Osteoblast (primary cell): Measurements from ENCODE around the gene ACBD7. TPM values are rescaled to one million over a fixed set of nuclear protein-coding genes. Genes with fewer than 3 reads are reported as not detected.

Experiments used
- DNase-seq: peaks from one replicate; pipeline ENCODE4 v3.0.0; 2011; ENCODE audit warnings: low spot score, mixed read lengths; ENCODE audit not compliant: insufficient read length; ENCODE audit errors: missing footprints
- H2AFZ ChIP-seq: 2 replicates; pipeline ENCODE4 v1.6.0; 2011; ENCODE audit warnings: mild to moderate bottlenecking, low read length
- H3K27ac ChIP-seq: 2 replicates; pipeline ENCODE4 v1.5.1; 2011; ENCODE audit warnings: mild to moderate bottlenecking, low read depth, low read length, moderate library complexity
- H3K27me3 ChIP-seq: 2 replicates; pipeline ENCODE4 v1.6.0; 2012; ENCODE audit warnings: mild to moderate bottlenecking, control low read depth, inconsistent platforms, low read length, moderate library complexity; ENCODE audit not compliant: insufficient read depth
- H3K36me3 ChIP-seq: 2 replicates; pipeline ENCODE4 v1.5.1; 2011; ENCODE audit warnings: mild to moderate bottlenecking, low read length, control low read depth, moderate library complexity; ENCODE audit not compliant: insufficient read depth
- H3K4me1 ChIP-seq: 2 replicates; pipeline ENCODE4 v1.5.1; 2011; ENCODE audit warnings: mild to moderate bottlenecking, low read length, control low read depth, moderate library complexity; ENCODE audit not compliant: insufficient read depth
- H3K4me2 ChIP-seq: 2 replicates; pipeline ENCODE4 v1.6.0; 2011; ENCODE audit warnings: mild to moderate bottlenecking, low read length; ENCODE audit not compliant: insufficient read depth
- H3K4me3 ChIP-seq: fragments of 200-600 bp; sonication (generic); 3 replicates; pipeline ENCODE4 v1.5.1; 2012; ENCODE audit warnings: mild to moderate bottlenecking, low read length, inconsistent platforms; ENCODE audit not compliant: insufficient read depth
- H3K79me2 ChIP-seq: 2 replicates; pipeline ENCODE4 v1.6.0; 2012; ENCODE audit warnings: mild to moderate bottlenecking, low read length, control low read depth, inconsistent platforms; ENCODE audit not compliant: insufficient read depth
- H3K9me3 ChIP-seq: 2 replicates; pipeline ENCODE4 v1.5.1; 2011; ENCODE audit warnings: low read depth, low read length, control low read depth
- H4K20me1 ChIP-seq: 2 replicates; pipeline ENCODE4 v1.6.0; 2012; ENCODE audit warnings: mild to moderate bottlenecking, low read length, control low read depth; ENCODE audit not compliant: insufficient read depth
- total RNA-seq: library from RNA; depleted of rRNA; stranded (reverse); fragments of >200 nt; gene quantifications from 2 replicates; pipeline ENCODE4 v1.2.3, GENCODE V29; 2012
- TF ChIP-seq, protein P1 (sequence below): IDR thresholded peaks from 2 replicates; pipeline ENCODE4 v1.5.1; 2011; ENCODE audit warnings: mild to moderate bottlenecking, low read depth, low read length, moderate library complexity; ENCODE audit errors: extremely low read depth

The ACBD7 gene
- total RNA-seq, 1 donor, result 0.72 TPM

DNA sequence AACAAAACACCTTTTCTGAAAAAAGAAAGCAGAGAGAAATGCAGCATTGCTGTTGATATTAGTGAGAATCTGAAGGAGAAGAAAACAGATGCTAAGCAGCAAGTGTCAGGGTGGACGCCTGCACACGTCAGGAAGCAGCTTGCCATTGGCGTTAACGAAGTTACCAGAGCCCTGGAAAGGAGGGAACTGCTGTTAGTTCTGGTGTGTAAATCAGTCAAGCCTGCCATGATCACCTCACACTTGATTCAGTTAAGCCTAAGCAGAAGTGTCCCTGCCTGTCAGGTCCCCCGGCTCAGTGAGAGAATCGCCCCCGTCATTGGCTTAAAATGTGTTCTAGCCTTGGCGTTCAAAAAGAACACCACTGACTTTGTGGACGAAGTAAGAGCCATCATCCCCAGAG, 14.9 kb upstream of the ACBD7 start:
- TF ChIP-seq, protein P1, sequence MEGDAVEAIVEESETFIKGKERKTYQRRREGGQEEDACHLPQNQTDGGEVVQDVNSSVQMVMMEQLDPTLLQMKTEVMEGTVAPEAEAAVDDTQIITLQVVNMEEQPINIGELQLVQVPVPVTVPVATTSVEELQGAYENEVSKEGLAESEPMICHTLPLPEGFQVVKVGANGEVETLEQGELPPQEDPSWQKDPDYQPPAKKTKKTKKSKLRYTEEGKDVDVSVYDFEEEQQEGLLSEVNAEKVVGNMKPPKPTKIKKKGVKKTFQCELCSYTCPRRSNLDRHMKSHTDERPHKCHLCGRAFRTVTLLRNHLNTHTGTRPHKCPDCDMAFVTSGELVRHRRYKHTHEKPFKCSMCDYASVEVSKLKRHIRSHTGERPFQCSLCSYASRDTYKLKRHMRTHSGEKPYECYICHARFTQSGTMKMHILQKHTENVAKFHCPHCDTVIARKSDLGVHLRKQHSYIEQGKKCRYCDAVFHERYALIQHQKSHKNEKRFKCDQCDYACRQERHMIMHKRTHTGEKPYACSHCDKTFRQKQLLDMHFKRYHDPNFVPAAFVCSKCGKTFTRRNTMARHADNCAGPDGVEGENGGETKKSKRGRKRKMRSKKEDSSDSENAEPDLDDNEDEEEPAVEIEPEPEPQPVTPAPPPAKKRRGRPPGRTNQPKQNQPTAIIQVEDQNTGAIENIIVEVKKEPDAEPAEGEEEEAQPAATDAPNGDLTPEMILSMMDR, result no peak
- peaks cover 54% of the 10 kb centered on the region for H3K36me3 ChIP-seq
- peaks cover 12% of the 10 kb centered on the region for H4K20me1 ChIP-seq
- H3K27me3 ChIP-seq, result no peaks in the 10 kb centered on the region
- H3K4me2 ChIP-seq, result no peak overlapping the region
- peaks cover 52% of the 10 kb centered on the region for H3K79me2 ChIP-seq
- H3K4me3 ChIP-seq, result no peak overlapping the region
- H3K4me1 ChIP-seq, result peaks cover 6% of the 10 kb centered on the region
- no peak overlapping the region for H2AFZ ChIP-seq
- no peak overlapping the region for H3K27ac ChIP-seq
- H3K9me3 ChIP-seq, result no peaks in the 10 kb centered on the region
- no peak for DNase-seq

DNA sequence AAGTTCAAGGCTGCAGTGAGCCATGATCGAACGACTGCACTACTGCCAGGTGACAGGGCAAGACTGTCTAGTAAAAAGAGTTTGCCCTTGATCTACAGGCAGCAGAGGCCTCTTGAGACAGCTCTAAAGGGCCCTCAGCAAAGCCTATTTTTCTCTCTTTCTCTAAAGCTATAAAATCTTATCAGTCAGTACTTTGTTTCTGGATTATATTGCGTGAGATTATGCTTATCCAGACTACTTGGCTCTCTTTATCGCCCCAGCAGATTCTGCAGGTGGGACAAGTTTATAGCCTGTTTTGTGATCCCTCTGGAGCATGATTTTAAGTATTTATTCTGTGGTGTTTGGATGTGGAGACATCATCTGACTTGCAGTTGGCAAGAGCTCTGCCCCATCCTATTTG, 11.3 kb upstream of the ACBD7 start:
- H3K9me3 ChIP-seq, result no peaks in the 10 kb centered on the region
- H3K27ac ChIP-seq, result no peak overlapping the region
- H3K79me2 ChIP-seq, result peaks cover 62% of the 10 kb centered on the region
- H3K4me1 ChIP-seq, result peaks cover 12% of the 10 kb centered on the region
- H3K27me3 ChIP-seq, result no peaks in the 10 kb centered on the region
- H4K20me1 ChIP-seq, result peaks cover 12% of the 10 kb centered on the region
- TF ChIP-seq, protein P1, result no peak
- H3K36me3 ChIP-seq, result peaks cover 31% of the 10 kb centered on the region
- H3K4me2 ChIP-seq, result no peak overlapping the region
- DNase-seq, result no peak
- H3K4me3 ChIP-seq, result no peak overlapping the region
- H2AFZ ChIP-seq, result no peak overlapping the region

DNA sequence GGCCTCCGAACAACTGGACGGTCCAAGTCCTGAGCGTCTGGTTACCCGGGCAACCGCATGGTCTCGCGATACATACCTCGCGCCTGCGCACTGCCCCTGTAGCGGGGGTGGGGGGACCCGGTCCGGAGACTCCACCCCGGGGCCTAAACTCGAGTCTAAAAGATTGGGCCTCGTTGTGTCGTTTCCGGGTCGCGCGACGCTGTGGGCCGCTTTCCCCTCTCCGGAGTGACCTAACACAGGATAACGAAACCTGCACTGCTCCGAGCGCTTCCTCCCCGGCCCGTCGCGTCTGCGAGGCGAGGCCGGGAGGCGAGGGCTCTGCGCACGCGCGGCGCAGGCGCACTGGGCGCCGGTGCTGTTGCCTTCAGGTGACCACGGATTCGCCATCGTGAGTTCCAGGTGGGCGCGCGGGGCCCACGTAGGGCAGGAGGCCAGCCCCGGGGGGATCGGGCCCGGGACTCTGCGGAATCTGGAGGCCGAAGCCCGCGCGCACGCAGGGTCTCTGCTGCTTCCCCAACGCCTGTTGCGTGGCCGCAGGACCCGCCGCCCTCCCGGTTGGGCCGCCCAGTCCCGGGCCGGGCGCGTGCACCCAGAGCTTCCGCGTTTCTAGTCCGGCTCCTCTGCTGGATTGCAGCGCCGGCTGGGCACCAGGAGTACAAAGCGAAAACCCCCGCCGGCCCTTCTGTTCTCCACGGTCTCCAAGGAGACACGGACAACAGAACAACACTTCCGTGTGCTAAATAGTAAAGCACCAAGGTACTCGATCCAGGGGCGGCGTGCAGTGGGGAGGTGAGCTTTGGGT, 8.6 kb upstream of the ACBD7 start, which contains the start of gene RPP38:
RPP38 (plus strand) TSS at position 345 of the 802 bp plus-strand sequence. CDS start 5,960 bp downstream, outside the sequence.
- TF ChIP-seq, protein P1, result no peak
- DNase-seq, result peak; percentile 99
- peak within 1 kb of the TSS; percentile 100 for H3K4me2 ChIP-seq
- peak within 1 kb of the TSS; percentile 91 for H3K27ac ChIP-seq
- peaks cover 10% of the 10 kb centered on the region for H3K36me3 ChIP-seq
- H3K79me2 ChIP-seq, result peaks cover 47% of the 10 kb centered on the region
- H4K20me1 ChIP-seq, result peaks cover 12% of the 10 kb centered on the region
- peak within 1 kb of the TSS; percentile 96 for H2AFZ ChIP-seq
- no peaks in the 10 kb centered on the region for H3K9me3 ChIP-seq
- H3K4me3 ChIP-seq, result peak within 1 kb of the TSS; percentile 90
- peaks cover 12% of the 10 kb centered on the region for H3K4me1 ChIP-seq
- H3K27me3 ChIP-seq, result no peaks in the 10 kb centered on the region

DNA sequence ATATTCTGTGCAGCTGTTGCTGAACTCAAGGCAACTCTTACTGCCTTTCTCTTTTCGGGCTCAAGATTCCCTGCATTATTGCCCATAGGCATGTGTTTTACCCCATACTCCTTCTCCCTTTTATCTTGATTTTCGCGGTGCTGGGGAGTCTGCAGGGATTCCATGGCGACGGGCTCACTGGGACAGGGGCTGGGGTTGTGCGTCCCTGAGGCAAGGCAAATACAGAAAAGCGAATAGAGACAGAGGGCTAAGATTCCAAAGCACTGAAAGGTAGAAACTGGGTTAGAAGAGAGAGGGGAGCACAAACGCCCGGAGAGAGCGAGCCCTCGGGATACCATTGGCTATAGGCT, 8.1 kb upstream of the ACBD7 start:
- H3K4me2 ChIP-seq, result peak overlapping the region; percentile 100
- H3K27me3 ChIP-seq, result no peaks in the 10 kb centered on the region
- TF ChIP-seq, protein P1, result no peak
- no peaks in the 10 kb centered on the region for H3K9me3 ChIP-seq
- peaks cover 4% of the 10 kb centered on the region for H3K36me3 ChIP-seq
- H4K20me1 ChIP-seq, result peaks cover 8% of the 10 kb centered on the region
- peak overlapping the region; percentile 96 for H2AFZ ChIP-seq
- H3K79me2 ChIP-seq, result peaks cover 41% of the 10 kb centered on the region
- peak overlapping the region; percentile 91 for H3K27ac ChIP-seq
- H3K4me3 ChIP-seq, result peak overlapping the region; percentile 90
- no peak for DNase-seq
- peaks cover 12% of the 10 kb centered on the region for H3K4me1 ChIP-seq
